ENCODE measurements around the gene PEDS1. TPM values are rescaled to one million over a fixed set of nuclear protein-coding genes. Genes with fewer than 3 reads are reported as not detected.

Gene PEDS1
- polyA plus RNA-seq, 1 donor from 2014 or later, result 10.0 TPM

DNA sequence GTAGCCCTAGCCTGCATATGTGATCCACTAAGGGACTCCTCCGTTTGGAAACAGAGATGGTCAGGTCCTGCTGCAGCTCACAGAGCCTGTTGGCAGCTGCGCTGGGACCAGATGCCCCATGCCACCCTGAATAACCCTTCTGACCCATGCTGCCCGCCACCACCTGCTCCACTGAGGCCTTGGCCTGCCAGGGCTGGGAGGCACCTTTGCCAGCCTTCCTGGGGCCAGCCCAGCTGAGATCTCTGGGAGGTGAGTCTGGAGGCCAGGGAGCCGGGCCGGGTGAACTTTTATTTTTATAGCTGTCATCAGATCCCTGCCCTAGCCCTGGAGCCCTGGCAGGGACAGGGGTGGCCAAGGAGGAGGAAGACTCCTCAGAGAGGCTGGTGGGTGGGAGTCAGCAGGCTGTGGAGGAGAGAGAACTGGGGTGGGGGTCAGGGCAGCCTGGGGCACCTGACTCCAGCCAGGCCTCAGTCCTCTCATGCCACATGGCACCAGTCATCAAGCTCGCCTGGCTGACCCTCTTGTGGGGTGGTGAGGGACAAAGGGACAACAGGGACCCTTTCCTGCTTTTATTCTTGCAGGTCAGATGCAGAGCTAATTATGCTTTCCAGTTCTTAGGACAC, 47.1 kb upstream of the PEDS1 start:
- Histone ChIP-seq H3K27ac (ENCODE audit: low read length) (no peak overlapping the region), H3K36me3 (ENCODE audit: insufficient read depth, low read length) (no peaks in the 10 kb centered on the region), H3K9ac (ENCODE audit: low read length) (no peak overlapping the region), H3K9me2 (ENCODE audit: insufficient read depth, low read length) (no peaks in the 10 kb centered on the region), H3K27me3 (ENCODE audit: insufficient read depth, low read depth, low read length) (no peaks in the 10 kb centered on the region), H3F3A (ENCODE audit: insufficient read depth, low read length, poor library complexity, severe bottlenecking) (no peaks in the 10 kb centered on the region), H3K4me3 (ENCODE audit: low read length) (no peak overlapping the region), H3K79me2 (replicated peaks; ENCODE audit: insufficient read depth, low read length) (no peaks in the 10 kb centered on the region), H2AFZ (ENCODE audit: low read depth, low read length) (no peak overlapping the region), H3K4me2 (ENCODE audit: low read length) (no peak overlapping the region), H4K20me1 (ENCODE audit: insufficient read depth) (no peaks in the 10 kb centered on the region), H3K9me3 (ENCODE audit: low read length) (peaks cover 4% of the 10 kb centered on the region)
- TF ChIP-seq, protein P1, sequence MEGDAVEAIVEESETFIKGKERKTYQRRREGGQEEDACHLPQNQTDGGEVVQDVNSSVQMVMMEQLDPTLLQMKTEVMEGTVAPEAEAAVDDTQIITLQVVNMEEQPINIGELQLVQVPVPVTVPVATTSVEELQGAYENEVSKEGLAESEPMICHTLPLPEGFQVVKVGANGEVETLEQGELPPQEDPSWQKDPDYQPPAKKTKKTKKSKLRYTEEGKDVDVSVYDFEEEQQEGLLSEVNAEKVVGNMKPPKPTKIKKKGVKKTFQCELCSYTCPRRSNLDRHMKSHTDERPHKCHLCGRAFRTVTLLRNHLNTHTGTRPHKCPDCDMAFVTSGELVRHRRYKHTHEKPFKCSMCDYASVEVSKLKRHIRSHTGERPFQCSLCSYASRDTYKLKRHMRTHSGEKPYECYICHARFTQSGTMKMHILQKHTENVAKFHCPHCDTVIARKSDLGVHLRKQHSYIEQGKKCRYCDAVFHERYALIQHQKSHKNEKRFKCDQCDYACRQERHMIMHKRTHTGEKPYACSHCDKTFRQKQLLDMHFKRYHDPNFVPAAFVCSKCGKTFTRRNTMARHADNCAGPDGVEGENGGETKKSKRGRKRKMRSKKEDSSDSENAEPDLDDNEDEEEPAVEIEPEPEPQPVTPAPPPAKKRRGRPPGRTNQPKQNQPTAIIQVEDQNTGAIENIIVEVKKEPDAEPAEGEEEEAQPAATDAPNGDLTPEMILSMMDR (IDR thresholded peaks at IDR 0.05; ENCODE audit: poor library complexity, severe bottlenecking), result no peak
- TF ChIP-seq, protein P2, sequence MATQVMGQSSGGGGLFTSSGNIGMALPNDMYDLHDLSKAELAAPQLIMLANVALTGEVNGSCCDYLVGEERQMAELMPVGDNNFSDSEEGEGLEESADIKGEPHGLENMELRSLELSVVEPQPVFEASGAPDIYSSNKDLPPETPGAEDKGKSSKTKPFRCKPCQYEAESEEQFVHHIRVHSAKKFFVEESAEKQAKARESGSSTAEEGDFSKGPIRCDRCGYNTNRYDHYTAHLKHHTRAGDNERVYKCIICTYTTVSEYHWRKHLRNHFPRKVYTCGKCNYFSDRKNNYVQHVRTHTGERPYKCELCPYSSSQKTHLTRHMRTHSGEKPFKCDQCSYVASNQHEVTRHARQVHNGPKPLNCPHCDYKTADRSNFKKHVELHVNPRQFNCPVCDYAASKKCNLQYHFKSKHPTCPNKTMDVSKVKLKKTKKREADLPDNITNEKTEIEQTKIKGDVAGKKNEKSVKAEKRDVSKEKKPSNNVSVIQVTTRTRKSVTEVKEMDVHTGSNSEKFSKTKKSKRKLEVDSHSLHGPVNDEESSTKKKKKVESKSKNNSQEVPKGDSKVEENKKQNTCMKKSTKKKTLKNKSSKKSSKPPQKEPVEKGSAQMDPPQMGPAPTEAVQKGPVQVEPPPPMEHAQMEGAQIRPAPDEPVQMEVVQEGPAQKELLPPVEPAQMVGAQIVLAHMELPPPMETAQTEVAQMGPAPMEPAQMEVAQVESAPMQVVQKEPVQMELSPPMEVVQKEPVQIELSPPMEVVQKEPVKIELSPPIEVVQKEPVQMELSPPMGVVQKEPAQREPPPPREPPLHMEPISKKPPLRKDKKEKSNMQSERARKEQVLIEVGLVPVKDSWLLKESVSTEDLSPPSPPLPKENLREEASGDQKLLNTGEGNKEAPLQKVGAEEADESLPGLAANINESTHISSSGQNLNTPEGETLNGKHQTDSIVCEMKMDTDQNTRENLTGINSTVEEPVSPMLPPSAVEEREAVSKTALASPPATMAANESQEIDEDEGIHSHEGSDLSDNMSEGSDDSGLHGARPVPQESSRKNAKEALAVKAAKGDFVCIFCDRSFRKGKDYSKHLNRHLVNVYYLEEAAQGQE (IDR thresholded peaks at IDR 0.05; ENCODE audit: borderline replicate concordance), result no peak
- TF ChIP-seq EZH2 (IDR thresholded peaks at IDR 0.05; ENCODE audit: borderline replicate concordance, insufficient read depth, low read length, poor library complexity, severe bottlenecking) (no peak), TAF1 (IDR thresholded peaks at IDR 0.05; ENCODE audit: low read depth) (no peak), POLR2AphosphoS5 (IDR thresholded peaks at IDR 0.05) (no peak), EP300 (conservative IDR thresholded peaks at IDR 0.05; ENCODE audit: poor library complexity, severe bottlenecking) (no peak), MXI1 (conservative IDR thresholded peaks at IDR 0.05; ENCODE audit: poor library complexity, severe bottlenecking) (no peak), SMC3 (conservative IDR thresholded peaks at IDR 0.05; ENCODE audit: poor library complexity) (no peak), RAD21 (conservative IDR thresholded peaks at IDR 0.05) (no peak)

DNA sequence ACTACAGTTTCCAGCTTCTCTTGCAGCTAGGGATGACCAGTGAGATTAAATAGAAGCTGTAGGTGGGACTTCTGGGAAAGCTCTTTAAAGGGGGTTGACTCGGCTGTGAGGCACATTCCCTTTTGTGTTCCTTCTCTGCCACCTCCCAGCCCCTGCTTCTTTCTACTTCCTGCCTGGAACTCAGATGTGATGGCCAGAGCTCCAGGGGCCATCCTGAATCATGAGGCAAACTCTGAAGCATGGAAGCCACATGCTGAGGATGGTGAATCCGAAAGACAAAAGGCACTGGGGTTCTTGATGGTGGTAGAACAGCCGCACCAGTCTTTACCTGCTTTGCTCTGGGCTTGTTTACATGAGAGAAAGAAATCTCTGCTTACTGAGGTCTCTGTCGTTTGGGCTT, 46.2 kb upstream of the PEDS1 start:
- Histone ChIP-seq H3K9ac (ENCODE audit: low read length) (no peak overlapping the region), H3K9me3 (ENCODE audit: low read length) (peaks cover 4% of the 10 kb centered on the region), H3K9me2 (ENCODE audit: insufficient read depth, low read length) (no peaks in the 10 kb centered on the region), H3K27me3 (ENCODE audit: insufficient read depth, low read depth, low read length) (no peaks in the 10 kb centered on the region), H3K79me2 (replicated peaks; ENCODE audit: insufficient read depth, low read length) (no peaks in the 10 kb centered on the region), H3F3A (ENCODE audit: insufficient read depth, low read length, poor library complexity, severe bottlenecking) (no peaks in the 10 kb centered on the region), H4K20me1 (ENCODE audit: insufficient read depth) (no peaks in the 10 kb centered on the region), H3K27ac (ENCODE audit: low read length) (no peak overlapping the region), H3K4me3 (ENCODE audit: low read length) (no peak overlapping the region), H2AFZ (ENCODE audit: low read depth, low read length) (no peak overlapping the region), H3K4me2 (ENCODE audit: low read length) (no peak overlapping the region), H3K36me3 (ENCODE audit: insufficient read depth, low read length) (no peaks in the 10 kb centered on the region)
- TF ChIP-seq, protein P1 (IDR thresholded peaks at IDR 0.05; ENCODE audit: poor library complexity, severe bottlenecking), result no peak
- TF ChIP-seq EZH2 (IDR thresholded peaks at IDR 0.05; ENCODE audit: borderline replicate concordance, insufficient read depth, low read length, poor library complexity, severe bottlenecking), result no peak
- no peak for TF ChIP-seq SMC3 (conservative IDR thresholded peaks at IDR 0.05; ENCODE audit: poor library complexity)
- TF ChIP-seq, protein P2 (IDR thresholded peaks at IDR 0.05; ENCODE audit: borderline replicate concordance), result no peak
- no peak for TF ChIP-seq RAD21 (conservative IDR thresholded peaks at IDR 0.05)
- TF ChIP-seq POLR2AphosphoS5 (IDR thresholded peaks at IDR 0.05), result no peak
- TF ChIP-seq EP300 (conservative IDR thresholded peaks at IDR 0.05; ENCODE audit: poor library complexity, severe bottlenecking), result no peak
- TF ChIP-seq MXI1 (conservative IDR thresholded peaks at IDR 0.05; ENCODE audit: poor library complexity, severe bottlenecking), result no peak
- TF ChIP-seq TAF1 (IDR thresholded peaks at IDR 0.05; ENCODE audit: low read depth), result no peak
